K562 (cell line): ENCODE data around the gene VCAN.

Experiments used
- REST ChIP-seq, 2 experiments: fragments of 450-650 bp; formaldehyde crosslinking in 1 of 2; IDR thresholded peaks; 2 replicates each; pipeline versions ENCODE4 v1.4.0 to v1.6.1; 2014 to 2020; ENCODE audit warnings: mild to moderate bottlenecking in 2 of 2, borderline replicate concordance in 1 of 2, low read depth in 1 of 2
- TF ChIP-seq, protein P1 (sequence below): fragments of 450-650 bp; formaldehyde crosslinking; IDR thresholded peaks from 2 replicates; pipeline ENCODE4 v1.4.0; 2022; ENCODE audit warnings: missing genetic modification characterization

DNA sequence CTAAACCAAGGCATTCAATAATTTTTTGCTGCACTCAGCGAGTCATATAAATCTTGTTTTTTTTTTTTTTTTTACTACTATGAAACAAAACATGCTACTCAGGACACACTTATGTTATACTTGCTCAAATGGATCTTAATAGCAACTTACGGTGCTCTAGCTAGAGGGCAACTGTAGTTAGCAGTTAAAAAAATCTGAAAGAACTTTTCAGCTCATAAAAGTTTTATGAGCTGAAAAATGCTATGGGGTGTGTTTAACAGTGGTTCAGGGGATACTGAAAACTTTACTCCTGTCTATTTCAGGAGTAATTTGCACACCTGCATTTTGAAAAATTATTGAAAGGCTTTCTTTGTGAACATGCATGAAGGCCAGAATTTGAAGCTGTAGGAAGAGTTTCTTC lies 53.4 kb downstream of the VCAN start:
- TF ChIP-seq REST (IDR thresholded peaks at IDR 0.05; ENCODE audit: borderline replicate concordance), result no peak
- TF ChIP-seq REST (CRISPR knock-in tag; IDR thresholded peaks at IDR 0.05; ENCODE audit: low read depth), result no peak
- TF ChIP-seq, protein P1, sequence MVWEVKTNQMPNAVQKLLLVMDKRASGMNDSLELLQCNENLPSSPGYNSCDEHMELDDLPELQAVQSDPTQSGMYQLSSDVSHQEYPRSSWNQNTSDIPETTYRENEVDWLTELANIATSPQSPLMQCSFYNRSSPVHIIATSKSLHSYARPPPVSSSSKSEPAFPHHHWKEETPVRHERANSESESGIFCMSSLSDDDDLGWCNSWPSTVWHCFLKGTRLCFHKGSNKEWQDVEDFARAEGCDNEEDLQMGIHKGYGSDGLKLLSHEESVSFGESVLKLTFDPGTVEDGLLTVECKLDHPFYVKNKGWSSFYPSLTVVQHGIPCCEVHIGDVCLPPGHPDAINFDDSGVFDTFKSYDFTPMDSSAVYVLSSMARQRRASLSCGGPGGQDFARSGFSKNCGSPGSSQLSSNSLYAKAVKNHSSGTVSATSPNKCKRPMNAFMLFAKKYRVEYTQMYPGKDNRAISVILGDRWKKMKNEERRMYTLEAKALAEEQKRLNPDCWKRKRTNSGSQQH (CRISPR knock-in tag), result no peak
